Measurements from ENCODE around the gene ADAMTS8.

ADAMTS8 gene

DNA sequence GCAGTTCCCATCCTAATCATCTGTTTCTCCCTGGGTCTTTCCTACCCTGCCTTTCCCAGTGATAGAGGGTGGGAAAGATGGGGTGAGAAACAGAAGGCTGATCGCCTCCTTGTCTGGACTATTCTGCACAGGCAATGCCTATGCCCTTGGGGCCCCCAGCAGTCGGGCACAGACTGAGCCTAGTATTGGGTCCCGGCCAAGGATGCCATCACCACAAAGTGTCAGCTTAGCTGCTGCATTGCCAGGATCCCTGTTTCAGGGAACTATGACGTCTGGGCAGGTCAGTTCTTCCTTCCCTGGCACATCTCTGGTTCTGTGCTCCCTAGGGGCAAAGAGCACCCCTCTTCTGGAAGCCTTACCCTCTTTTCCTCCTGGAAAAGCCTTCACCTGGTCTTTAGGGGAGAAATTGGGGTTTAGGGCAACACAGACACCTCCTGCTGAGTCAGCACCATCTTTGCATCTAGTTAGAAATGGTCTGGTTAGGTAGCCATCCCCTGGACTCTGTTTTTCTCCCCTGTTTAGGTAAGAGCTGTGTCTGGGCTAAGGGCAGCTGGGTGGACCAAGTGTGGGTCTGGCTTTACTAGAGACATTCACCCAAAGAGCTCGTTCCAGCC is 2.1 kb downstream of the ADAMTS8 start:
- TF ChIP-seq POLR2A (IDR thresholded peaks at IDR 0.05; ENCODE audit: low read length) = no peak
- TF ChIP-seq GATA1 (IDR thresholded peaks at IDR 0.05; ENCODE audit: low read depth, low read length) = no peak
- no peak for DNase-seq

DNA sequence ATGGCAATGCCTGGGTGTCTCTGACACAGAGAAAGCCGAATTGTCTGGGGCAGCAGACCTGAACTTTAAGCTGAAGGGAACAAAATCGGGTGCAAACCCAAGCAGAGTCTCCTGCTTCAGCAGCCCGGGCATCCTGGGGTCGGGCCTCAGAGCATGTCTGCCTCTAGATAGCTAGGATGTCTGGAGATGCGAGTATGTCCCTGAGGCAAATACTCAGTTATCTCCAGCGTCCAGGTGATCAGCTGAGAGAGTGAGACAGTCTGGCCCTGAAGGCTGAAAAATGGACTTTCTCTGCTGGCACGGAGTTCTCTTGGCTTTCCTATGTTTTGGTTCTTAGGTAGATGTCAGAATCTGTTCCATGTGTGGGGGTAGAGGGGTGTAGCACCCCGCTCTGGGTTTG is 3.3 kb downstream of the ADAMTS8 start:
- TF ChIP-seq POLR2A (IDR thresholded peaks at IDR 0.05; ENCODE audit: low read length) = no peak
- no peak for TF ChIP-seq GATA1 (IDR thresholded peaks at IDR 0.05; ENCODE audit: low read depth, low read length)
- no peak for DNase-seq

DNA sequence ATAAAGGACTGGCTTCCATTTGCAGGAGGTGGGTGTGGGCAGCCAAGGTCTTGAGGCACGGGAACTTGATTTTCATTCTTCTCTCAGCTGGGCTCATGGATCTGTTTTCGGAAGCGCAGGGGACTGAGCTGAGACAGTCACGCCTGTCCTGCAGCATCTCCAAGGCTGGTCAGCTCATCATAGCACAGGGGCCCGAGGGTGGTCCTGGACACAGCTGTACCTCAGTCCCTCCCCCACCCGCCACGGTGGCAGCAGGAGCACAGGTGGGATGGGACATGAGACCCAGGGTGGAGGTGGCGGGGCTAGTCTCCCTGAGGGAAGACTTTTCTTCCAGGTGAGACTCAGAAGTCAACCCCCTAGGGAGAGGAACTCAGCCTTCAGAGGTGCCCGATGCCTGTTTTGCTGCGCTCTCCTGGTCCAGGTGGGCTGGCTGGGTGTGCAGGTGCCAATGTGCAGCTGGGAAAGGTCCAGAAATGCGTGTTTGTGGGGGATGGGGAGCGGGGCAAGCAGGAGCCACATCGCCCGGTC is 3.7 kb downstream of the ADAMTS8 start:
- DNase-seq = no peak
- TF ChIP-seq POLR2A (IDR thresholded peaks at IDR 0.05; ENCODE audit: low read length) = no peak
- no peak for TF ChIP-seq GATA1 (IDR thresholded peaks at IDR 0.05; ENCODE audit: low read depth, low read length)

DNA sequence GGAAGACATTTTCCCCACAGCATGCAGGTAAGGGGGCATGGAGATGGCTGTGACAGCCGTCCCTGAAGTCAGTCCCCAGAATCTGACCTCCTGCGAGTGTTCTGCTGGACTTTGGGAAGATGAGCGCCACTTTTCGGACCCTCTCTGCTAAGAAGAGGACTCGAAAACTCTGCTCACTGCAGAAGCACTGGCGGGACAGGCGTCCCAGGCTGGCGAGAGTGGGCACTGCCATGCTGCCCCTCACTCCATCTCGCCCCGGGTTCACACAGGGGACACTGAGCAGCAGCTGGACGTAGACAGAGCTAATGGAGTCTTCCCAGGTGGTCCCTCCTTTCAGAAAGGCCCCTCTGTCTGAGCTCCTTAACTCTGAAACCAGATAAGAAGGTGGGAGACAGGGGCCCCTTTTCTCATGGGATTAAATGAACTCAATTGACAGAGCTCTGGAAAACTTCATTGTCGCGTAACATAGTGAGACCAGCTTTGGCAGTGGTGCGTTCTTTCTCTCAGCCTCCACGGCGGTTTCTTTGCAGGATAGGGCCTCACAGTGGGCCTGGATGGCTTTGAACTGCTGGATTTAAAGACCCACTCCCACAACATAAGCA is 4.8 kb downstream of the ADAMTS8 start:
- no peak for DNase-seq
- TF ChIP-seq POLR2A (IDR thresholded peaks at IDR 0.05; ENCODE audit: low read length) (no peak), GATA1 (IDR thresholded peaks at IDR 0.05; ENCODE audit: low read depth, low read length) (no peak)

DNA sequence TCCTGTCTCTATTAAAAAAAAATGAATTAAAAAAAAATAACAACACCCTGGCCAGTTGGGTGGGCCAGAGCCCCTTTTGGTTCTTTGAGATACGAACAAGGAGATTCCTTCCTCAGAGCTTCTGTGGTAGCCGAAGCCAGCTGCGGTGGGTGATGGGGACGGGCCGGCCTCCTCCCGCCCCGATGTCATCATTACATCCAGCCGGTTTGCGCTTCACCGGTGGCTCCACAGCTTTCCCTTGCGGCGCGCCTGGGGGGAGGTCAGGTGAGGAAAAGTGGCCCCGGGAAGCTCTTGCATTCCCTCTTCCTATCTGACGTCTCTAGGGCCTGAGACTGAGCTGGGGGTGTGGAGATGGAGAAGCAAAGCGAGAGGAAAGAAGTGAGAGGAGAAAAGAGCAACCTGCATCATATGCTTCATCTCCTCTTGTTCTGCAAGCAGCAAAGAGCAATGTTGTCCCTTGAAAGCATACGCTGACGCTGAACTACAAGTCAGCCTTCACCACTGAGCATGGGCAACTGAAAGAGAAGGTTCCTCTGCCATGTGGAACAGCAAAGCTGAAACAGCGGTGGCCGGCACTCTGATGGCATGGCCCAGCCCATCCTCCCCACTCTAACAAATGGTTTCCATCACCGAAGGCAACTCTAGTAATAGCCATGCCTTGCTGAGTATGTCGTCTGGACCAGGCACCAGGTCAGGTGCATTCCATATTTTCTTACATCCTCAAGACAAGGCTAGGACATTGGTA is 6.0 kb downstream of the ADAMTS8 start:
- TF ChIP-seq GATA1 (IDR thresholded peaks at IDR 0.05; ENCODE audit: low read depth, low read length) (no peak), POLR2A (IDR thresholded peaks at IDR 0.05; ENCODE audit: low read length) (no peak)
- DNase-seq = no peak

DNA sequence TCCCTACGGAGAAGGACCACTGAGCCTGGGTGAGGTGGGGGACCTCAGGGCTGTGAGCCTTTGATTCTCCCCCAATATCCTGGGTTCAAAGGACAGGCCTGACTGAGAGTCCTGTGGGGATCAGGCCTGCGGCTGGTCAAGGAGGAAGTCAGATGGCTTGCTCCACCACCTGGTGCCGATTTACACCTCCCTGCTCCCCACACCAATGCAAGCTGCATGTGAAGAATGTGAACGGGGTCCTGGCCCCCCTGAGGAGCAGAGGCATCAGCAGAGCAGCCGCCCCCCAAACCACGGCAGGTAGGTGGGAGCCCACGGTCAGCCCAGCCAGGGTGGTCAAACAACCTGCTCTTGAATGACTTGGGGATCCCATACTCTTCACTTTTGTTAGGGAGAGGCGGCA is 6.7 kb downstream of the ADAMTS8 start:
- DNase-seq = no peak
- TF ChIP-seq GATA1 (IDR thresholded peaks at IDR 0.05; ENCODE audit: low read depth, low read length) (no peak), POLR2A (IDR thresholded peaks at IDR 0.05; ENCODE audit: low read length) (no peak)

DNA sequence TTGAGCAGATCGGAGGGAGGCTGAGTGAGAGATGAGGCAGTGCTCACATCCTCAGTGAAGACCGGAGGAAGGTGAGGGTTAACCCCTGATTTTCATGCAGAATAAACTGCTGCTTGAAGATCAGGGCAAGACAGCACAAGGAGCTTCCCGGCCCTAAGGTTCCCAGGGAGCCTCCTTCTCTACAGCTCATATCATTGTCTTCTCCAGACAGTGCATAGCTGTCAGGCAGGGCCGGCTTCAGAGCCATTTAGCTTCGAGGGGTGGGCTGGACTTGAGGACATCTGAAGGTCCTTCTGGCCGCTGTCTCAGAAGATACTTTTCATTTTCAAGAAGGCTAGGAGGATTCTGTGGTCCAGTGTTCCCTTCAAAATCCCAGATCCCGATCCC is 7.2 kb downstream of the ADAMTS8 start:
- no peak for DNase-seq
- TF ChIP-seq POLR2A (IDR thresholded peaks at IDR 0.05; ENCODE audit: low read length) (no peak), GATA1 (IDR thresholded peaks at IDR 0.05; ENCODE audit: low read depth, low read length) (no peak)

DNA sequence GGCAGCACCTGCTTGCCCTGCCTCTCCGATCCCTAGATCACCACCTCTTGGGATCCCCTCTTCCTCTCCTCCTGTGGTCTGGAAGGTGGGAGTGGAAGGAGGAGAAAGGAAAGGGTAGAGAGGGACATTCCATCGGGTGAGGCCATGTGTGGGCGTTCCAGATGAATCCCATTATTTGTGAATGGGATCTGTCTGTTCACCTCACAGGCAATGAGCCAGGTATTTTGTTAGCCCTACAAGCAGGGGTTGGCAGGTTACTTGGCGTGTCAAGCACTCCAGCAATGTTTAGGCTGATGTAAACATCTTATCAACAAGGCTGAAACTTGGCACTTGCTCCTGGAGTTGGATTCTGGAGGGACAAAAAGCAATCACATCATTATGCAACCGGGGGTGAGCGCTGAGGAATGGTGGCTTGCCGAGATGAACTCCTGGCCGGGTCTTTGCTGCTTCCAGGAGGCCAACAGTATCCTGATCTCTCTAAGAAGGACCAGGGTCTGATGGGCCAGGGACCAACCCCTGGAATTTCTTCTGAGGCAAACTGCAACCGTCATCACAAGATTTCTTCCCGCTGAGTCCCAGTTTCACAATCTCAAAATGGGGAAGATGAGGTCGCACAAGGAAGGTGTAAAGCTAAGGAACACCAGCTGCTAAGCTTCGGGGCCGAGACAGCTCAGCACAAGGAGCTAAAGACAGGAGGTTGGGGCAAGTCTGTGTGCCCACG is 7.8 kb downstream of the ADAMTS8 start:
- no peak for DNase-seq
- TF ChIP-seq GATA1 (IDR thresholded peaks at IDR 0.05; ENCODE audit: low read depth, low read length) (no peak), POLR2A (IDR thresholded peaks at IDR 0.05; ENCODE audit: low read length) (no peak)

DNA sequence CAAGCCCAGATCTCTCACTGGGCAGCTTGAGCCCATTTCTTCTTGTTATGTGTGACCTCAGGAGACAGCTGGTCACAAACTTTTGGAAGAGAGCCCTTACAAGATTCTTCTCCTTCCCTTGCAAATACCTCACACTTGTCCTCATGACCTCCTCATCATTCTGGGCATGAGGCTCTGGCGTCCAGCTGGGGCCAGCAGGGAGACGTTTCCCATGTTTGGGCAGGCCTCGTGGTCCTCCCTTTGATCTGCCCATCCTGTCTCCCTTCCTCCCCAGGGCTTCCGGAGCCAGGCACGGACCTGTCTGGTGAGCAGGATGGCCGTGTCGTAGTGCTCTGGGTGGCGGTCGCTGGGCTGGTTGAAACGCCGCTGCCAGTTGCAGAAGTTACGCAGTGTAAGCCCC is 9.7 kb downstream of the ADAMTS8 start:
- DNase-seq = no peak
- no peak for TF ChIP-seq POLR2A (IDR thresholded peaks at IDR 0.05; ENCODE audit: low read length)
- TF ChIP-seq GATA1 (IDR thresholded peaks at IDR 0.05; ENCODE audit: low read depth, low read length) = no peak

DNA sequence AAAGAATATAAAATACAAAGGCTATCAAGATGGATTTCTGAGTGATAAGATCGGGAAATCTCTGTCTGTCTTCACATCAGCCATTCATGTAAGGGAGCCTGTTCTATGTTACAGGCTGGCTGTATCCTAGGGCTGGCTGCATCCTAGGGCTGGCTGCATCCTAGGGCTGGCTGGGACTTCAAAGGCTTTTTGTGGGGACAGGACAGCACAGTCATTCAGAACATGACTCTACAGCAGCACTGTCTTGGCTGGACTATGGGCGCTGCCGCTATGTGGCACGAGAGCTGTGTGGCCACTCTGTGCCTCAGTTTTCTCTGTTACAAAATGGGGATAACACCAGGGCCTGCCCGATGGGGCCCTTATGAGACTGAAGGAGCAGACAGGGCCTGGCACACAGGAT is 10.2 kb downstream of the ADAMTS8 start:
- no peak for DNase-seq
- no peak for TF ChIP-seq GATA1 (IDR thresholded peaks at IDR 0.05; ENCODE audit: low read depth, low read length)
- TF ChIP-seq POLR2A (IDR thresholded peaks at IDR 0.05; ENCODE audit: low read length) = no peak

DNA sequence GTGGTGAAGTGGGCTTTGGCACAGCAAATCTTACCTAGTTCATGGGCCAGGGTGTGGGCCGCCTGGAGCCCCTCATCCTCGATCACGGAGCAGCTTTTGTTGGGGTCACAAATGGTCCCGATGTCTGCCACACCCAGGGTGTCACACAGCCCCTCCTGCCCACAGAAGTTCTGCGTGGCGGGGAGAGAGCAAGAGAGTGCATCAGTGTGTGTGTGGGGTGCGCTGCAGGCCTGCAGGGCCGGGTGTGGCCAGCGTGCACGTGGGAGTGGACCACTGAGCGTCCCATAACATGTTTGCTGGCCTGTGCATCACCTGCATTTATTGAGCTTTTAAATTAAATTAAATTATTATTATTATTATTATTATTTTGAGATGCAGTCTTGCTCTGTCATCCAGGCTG is 11.5 kb downstream of the ADAMTS8 start:
- TF ChIP-seq GATA1 (IDR thresholded peaks at IDR 0.05; ENCODE audit: low read depth, low read length) (no peak), POLR2A (IDR thresholded peaks at IDR 0.05; ENCODE audit: low read length) (no peak)
- no peak for DNase-seq

DNA sequence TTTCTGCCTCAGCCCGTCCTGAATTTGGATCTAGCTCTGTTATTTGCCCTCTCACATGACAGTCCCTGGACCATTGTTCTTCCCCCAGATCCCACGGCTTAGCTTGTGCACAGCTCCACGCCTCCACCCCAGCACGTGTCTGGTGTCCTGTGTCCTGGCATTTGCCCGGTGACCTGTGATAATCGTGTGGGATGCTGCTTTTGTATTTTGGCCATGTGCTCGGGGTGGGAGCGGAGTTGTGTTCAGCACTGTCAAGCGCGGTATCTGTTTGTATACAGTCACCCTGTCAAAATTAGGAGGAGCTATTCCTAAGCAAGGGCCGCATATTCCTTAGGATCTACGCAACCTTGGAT is 11.9 kb downstream of the ADAMTS8 start:
- TF ChIP-seq GATA1 (IDR thresholded peaks at IDR 0.05; ENCODE audit: low read depth, low read length) (no peak), POLR2A (IDR thresholded peaks at IDR 0.05; ENCODE audit: low read length) (no peak)
- DNase-seq = no peak

DNA sequence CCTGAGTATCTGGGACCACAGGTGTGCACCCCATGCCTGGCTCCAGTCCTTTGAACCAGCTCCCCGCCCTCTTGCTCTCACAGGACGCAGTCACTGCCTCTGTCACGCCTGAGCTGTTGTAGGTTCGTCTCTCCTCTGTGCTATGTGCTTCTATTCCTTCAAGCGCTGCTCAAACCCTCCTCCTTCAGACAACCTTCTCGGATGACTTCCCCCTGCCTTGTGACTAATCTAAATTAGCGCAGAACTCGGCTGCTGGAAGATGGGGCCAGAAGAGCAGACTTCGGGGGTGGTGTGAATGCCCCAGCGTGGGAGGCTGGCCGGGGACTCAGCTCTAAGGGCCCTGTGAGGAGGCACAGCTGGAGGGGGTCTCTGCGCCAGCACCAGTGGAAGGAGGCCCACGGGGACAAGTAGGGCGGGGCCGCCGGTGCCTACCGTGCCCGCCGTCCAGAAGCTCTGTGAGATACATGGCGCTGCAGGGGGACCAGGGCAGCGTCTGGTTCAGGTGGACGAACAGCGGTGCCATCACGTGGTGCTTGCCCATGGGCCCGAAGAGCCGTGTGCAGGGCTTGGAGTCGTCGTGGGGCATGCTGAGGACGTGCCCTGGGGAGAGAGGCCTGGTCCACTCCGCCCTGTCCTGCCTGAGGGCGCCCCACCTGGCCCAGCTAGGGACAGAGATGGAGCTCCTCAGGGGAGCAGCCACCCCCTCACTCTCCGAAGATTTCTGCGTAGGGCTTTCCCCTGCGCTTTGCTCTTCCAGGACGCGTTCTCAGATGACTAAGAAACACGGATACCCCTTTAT is 12.5 kb downstream of the ADAMTS8 start:
- TF ChIP-seq GATA1 (IDR thresholded peaks at IDR 0.05; ENCODE audit: low read depth, low read length) = no peak
- TF ChIP-seq POLR2A (IDR thresholded peaks at IDR 0.05; ENCODE audit: low read length) = no peak
- DNase-seq = no peak
